HEK293 (cell line): Measurements from ENCODE around the gene BBIP1.

Experiments
- ZNF138 ChIP-seq: fragments of 450-650 bp; formaldehyde crosslinking; IDR thresholded peaks from 2 replicates; pipeline ENCODE4 v1.5.1; 2016; ENCODE audit warnings: missing biosample characterization, missing genetic modification characterization, borderline replicate concordance
- ZNF248 ChIP-seq: fragments of 450-650 bp; formaldehyde crosslinking; IDR thresholded peaks from 2 replicates; pipeline ENCODE4 v1.5.1; 2017; ENCODE audit warnings: missing biosample characterization, missing genetic modification characterization
- TF ChIP-seq, protein P1 (sequence below): fragments of 450-650 bp; formaldehyde crosslinking; IDR thresholded peaks from 2 replicates; pipeline ENCODE4 v1.5.1; 2016; ENCODE audit warnings: missing biosample characterization, missing genetic modification characterization

DNA sequence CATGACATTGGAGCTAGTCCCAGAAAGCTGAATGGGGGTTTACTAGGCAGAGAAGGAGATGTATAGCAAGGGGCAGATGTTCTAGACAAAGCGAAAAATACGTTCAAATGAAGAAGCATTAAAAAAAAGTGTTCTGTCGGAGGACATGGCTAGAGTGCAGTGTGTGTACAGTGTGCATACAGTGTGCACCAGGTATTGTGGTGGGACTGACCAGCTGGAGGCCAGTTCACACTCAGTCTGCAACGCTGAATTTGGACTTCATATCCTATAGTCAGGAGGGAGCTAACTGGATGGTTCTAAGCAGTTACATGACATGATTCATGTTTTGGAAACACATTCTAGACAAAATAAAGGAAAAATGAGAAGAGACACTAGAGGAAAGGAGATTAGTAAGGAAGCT, 8.8 kb downstream of the BBIP1 start:
- TF ChIP-seq ZNF138 (tag by site-specific recombination) (no peak), ZNF248 (tag by site-specific recombination) (no peak)
- TF ChIP-seq, protein P1, sequence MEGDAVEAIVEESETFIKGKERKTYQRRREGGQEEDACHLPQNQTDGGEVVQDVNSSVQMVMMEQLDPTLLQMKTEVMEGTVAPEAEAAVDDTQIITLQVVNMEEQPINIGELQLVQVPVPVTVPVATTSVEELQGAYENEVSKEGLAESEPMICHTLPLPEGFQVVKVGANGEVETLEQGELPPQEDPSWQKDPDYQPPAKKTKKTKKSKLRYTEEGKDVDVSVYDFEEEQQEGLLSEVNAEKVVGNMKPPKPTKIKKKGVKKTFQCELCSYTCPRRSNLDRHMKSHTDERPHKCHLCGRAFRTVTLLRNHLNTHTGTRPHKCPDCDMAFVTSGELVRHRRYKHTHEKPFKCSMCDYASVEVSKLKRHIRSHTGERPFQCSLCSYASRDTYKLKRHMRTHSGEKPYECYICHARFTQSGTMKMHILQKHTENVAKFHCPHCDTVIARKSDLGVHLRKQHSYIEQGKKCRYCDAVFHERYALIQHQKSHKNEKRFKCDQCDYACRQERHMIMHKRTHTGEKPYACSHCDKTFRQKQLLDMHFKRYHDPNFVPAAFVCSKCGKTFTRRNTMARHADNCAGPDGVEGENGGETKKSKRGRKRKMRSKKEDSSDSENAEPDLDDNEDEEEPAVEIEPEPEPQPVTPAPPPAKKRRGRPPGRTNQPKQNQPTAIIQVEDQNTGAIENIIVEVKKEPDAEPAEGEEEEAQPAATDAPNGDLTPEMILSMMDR (tag by site-specific recombination): no peak
